OCI-LY1 (cell line): ENCODE results near the gene SPZ1.

Experiments
- H2AFZ ChIP-seq: fragments of 200-600 bp; sonication (generic), shearing (Covaris generic); 2 replicates; pipeline ENCODE4 v1.6.0; 2014; ENCODE audit warnings: antibody characterized with exemption, mild to moderate bottlenecking, low read length
- H3F3A ChIP-seq: fragments of 200-600 bp; sonication (generic), shearing (Covaris generic); 2 replicates; pipeline ENCODE4 v1.6.0; 2014; ENCODE audit warnings: mild to moderate bottlenecking, antibody characterized with exemption, low read length, moderate library complexity; ENCODE audit not compliant: insufficient read depth
- H3K27ac ChIP-seq: fragments of 200-600 bp; sonication (generic); 2 replicates; pipeline ENCODE4 v1.5.1; 2014; ENCODE audit warnings: low read length, mixed run types, mild to moderate bottlenecking, low read depth; ENCODE audit not compliant: poor library complexity, severe bottlenecking
- H3K27me3 ChIP-seq: fragments of 200-600 bp; sonication (generic); 2 replicates; pipeline ENCODE4 v1.6.0; 2014; ENCODE audit warnings: antibody characterized with exemption, mild to moderate bottlenecking, low read length, moderate library complexity; ENCODE audit not compliant: insufficient read depth
- H3K36me3 ChIP-seq: fragments of 200-600 bp; sonication (generic); 2 replicates; pipeline ENCODE4 v1.6.1; 2014; ENCODE audit warnings: mild to moderate bottlenecking, antibody characterized with exemption, low read length, moderate library complexity, mixed read lengths; ENCODE audit not compliant: insufficient read depth
- H3K4me1 ChIP-seq: fragments of 200-600 bp; sonication (generic); 2 replicates; pipeline ENCODE4 v1.5.1; 2014; ENCODE audit warnings: mild to moderate bottlenecking, low read length, moderate library complexity; ENCODE audit not compliant: insufficient read depth, severe bottlenecking
- H3K4me2 ChIP-seq: fragments of 200-600 bp; sonication (generic), shearing (Covaris generic); 2 replicates; pipeline ENCODE4 v1.6.1; 2014; ENCODE audit warnings: low read length
- H3K4me3 ChIP-seq: fragments of 200-600 bp; sonication (generic); 2 replicates; pipeline ENCODE4 v1.5.1; 2014; ENCODE audit warnings: low read length, low read depth, mild to moderate bottlenecking, mixed read lengths; ENCODE audit not compliant: poor library complexity, severe bottlenecking
- H3K79me2 ChIP-seq: fragments of 200-600 bp; shearing (Covaris generic); 2 replicates; pipeline ENCODE4 v1.6.1; 2016; ENCODE audit warnings: mixed run types, low read length, mixed read lengths; ENCODE audit not compliant: insufficient read depth
- H3K9ac ChIP-seq: fragments of 200-600 bp; sonication (generic), shearing (Covaris generic); 2 replicates; pipeline ENCODE4 v1.6.1; 2014; ENCODE audit warnings: mild to moderate bottlenecking, low read length, mixed read lengths
- H3K9me2 ChIP-seq: fragments of 200-600 bp; sonication (generic), shearing (Covaris generic); 2 replicates; pipeline ENCODE4 v1.6.1; 2014; ENCODE audit warnings: low read depth, mild to moderate bottlenecking, low read length, mixed read lengths
- H3K9me3 ChIP-seq: fragments of 200-600 bp; shearing (Covaris generic); 2 replicates; pipeline ENCODE4 v1.6.1; 2014; ENCODE audit warnings: low read length, mixed read lengths
- H4K20me1 ChIP-seq: fragments of 200-600 bp; sonication (generic), shearing (Covaris generic); 2 replicates; pipeline ENCODE4 v1.6.0; 2016; ENCODE audit warnings: mild to moderate bottlenecking, low read length; ENCODE audit not compliant: insufficient read depth
- CTCF ChIP-seq: fragments of 200-600 bp; sonication (generic), shearing (Covaris generic); IDR thresholded peaks from 2 replicates; pipeline ENCODE4 v1.5.1; 2017; ENCODE audit warnings: mild to moderate bottlenecking, antibody characterized with exemption, low read length, moderate library complexity, mixed read lengths
- EZH2 ChIP-seq: fragments of 200-600 bp; sonication (generic), shearing (Covaris generic); IDR thresholded peaks from 2 replicates; pipeline ENCODE4 v1.8.0; 2017; ENCODE audit warnings: borderline replicate concordance, mixed run types, mild to moderate bottlenecking, antibody characterized with exemption, low read length, moderate library complexity, mixed read lengths

Gene SPZ1

GRCh38 chr5:80308526-80308925 lies 11.3 kb upstream of the SPZ1 start:
- no peak for TF ChIP-seq CTCF
- no peak for TF ChIP-seq EZH2
- Histone ChIP-seq H3K79me2 (no peaks in the 10 kb centered on the region), H3K4me3 (no peak overlapping the region), H3K9me2 (no peaks in the 10 kb centered on the region), H4K20me1 (no peaks in the 10 kb centered on the region), H3K9ac (no peak overlapping the region), H3K4me2 (no peak overlapping the region), H3K36me3 (no peaks in the 10 kb centered on the region), H3F3A (no peaks in the 10 kb centered on the region), H2AFZ (no peak overlapping the region), H3K4me1 (no peaks in the 10 kb centered on the region), H3K27me3 (no peaks in the 10 kb centered on the region), H3K27ac (no peak overlapping the region), H3K9me3 (no peaks in the 10 kb centered on the region)

- H2AFZ ChIP-seq: no peak overlapping the region
- no peaks in the 10 kb centered on the region for H3K36me3 ChIP-seq
- no peaks in the 10 kb centered on the region for H3K4me1 ChIP-seq
- no peak overlapping the region for H3K4me2 ChIP-seq
- H3K9ac ChIP-seq: no peak overlapping the region
- TF ChIP-seq CTCF (no peak), EZH2 (no peak)
- no peaks in the 10 kb centered on the region for H3F3A ChIP-seq
- H3K9me2 ChIP-seq: no peaks in the 10 kb centered on the region
- H3K9me3 ChIP-seq: no peaks in the 10 kb centered on the region
- no peak overlapping the region for H3K4me3 ChIP-seq
- no peaks in the 10 kb centered on the region for H3K79me2 ChIP-seq
- H3K27me3 ChIP-seq: no peaks in the 10 kb centered on the region
- H3K27ac ChIP-seq: no peak overlapping the region
- H4K20me1 ChIP-seq: no peaks in the 10 kb centered on the region
Observed at GRCh38 chr5:80309871-80310665, 9.7 kb upstream of the SPZ1 start.

DNA sequence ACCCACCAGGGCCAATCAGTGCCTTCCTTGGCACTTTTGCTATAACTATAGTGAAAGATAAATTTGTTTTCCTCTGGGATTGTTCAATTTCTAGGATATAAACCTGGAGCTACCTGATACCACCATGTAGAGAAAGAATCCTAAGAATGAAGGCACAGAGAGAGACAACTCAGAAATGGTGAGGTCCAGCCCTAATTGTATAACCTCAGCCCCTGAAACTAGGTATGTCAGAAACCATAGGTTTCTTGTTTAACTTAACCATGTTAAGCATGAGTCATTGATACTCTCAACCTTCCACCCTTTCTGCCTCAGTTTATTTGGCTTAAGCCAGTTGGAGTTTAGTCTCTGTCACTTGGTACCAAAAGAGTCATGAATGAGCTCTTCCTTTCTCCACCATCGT lies 4.6 kb upstream of the SPZ1 start:
- Histone ChIP-seq H3K9me3 (no peaks in the 10 kb centered on the region), H3K9me2 (no peaks in the 10 kb centered on the region), H3K4me2 (no peak overlapping the region), H3K4me3 (no peak overlapping the region), H3K36me3 (no peaks in the 10 kb centered on the region), H3K9ac (no peak overlapping the region), H3K4me1 (no peaks in the 10 kb centered on the region), H3K27ac (no peak overlapping the region), H3F3A (no peaks in the 10 kb centered on the region), H2AFZ (no peak overlapping the region), H3K79me2 (no peaks in the 10 kb centered on the region), H4K20me1 (no peaks in the 10 kb centered on the region), H3K27me3 (no peaks in the 10 kb centered on the region; the same call in 1 of the 2 replicates)
- TF ChIP-seq CTCF: no peak
- no peak for TF ChIP-seq EZH2
